Cerebellar nuclear complex (tissue), 1 donor: ENCODE data around the gene CWC27.

Experiments
- DNase-seq, 2 experiments: peaks; one replicate each; lab custom pipeline; 2025; lab: John Stamatoyannopoulos, UW

CWC27 gene

DNA sequence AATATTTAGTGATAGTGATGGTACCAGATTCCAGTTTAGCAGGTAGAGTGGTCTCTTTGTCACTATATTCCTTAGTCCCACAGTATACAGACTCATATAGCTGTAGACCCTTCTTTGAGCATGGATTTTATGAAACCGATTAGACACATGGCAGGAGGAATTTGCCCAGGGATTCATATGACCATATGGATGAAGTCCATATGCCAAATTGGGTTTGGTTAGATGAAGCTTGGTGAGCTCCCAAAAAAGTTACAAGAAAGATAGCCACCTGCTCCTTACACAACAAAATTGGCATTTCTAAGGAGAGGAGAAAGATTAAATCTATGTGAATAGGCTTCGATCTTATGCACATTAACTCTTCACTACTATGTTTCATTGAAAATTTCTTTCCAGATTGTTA lies 211.4 kb downstream of the CWC27 start:
- DNase-seq = no peak

DNA sequence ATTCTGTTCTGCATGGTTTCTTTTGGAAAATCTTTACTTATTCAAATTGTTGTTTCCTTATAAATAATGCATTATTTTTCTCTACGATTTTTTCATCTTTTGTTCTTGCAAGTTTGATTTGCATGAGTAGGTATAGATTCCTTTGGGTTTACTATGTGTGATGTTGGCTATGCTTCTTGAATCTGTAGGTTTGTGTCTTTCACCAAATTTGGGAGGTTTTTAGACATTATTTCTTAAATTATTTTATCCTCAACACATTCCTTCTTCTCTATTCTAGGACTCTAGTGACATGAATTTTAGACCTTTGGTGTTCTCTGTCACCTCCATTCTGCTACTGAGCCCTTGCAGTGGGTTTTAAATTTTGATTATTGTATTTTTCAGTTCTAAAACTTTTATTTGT lies 219.0 kb downstream of the CWC27 start:
- no peak for DNase-seq

DNA sequence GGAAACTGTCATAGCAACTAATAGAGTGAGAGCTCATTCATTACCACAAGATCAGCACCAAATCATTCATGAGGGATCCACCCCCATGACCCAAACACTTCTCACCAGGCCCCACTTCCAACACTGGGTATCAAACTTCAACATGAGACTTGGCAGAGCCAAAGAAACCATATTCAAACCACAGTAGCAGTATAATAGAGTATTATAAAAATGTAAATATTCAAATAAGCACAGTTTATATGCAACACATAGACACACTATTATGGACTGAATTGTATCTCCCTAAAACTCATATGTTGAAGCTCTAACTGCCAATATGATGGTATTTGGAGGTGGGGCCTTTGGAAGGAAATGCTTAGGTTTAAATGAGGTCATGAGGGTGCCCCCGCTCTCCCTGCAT lies 240.5 kb downstream of the CWC27 start:
- no peak for DNase-seq

DNA sequence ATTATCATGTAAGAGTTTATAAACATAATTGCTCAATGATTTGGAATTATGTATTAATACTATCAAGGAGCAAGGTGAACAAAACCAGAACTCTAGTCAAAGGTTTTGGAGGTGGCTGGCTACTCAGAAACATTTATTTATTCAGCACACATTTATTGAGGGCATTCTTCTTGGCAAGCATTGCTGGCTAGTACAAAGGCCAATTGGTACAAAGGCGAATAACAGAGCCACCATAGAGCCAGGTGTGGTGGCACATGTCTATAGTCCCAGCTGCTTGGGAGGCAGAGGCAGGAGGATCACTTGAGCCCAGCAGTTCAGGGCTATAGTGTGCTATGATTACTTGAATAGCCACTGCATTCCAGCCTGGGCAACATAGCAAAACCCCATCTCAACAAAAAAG lies 242.1 kb downstream of the CWC27 start:
- no peak for DNase-seq

DNA sequence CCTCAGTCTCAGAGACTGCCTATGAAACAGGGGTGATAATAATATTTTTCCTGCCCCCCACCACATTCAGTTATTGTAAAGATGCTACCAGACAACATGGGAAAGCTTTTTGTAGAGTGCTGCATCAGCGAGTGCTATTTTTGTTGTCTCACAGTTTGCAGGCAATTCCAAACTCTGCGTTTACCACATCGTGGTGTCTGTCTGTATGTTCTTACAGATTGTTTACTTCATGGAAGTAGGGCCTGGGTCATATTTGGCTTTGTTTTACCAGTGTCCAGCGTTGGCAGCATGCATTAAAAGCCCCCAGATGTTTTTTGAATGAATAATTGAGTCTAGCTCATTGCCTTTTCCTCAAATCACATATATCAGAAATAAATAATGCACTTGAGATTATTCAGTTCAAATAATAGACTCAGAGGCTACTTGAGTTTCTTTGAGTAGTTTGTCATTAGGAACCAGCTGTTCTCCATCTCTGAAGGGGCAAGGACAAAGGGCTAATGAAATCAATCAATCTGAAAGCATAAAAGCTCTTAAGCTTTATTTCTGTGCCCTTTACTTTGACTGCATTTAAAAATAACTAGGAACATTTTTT lies 243.7 kb downstream of the CWC27 start:
- DNase-seq = no peak

DNA sequence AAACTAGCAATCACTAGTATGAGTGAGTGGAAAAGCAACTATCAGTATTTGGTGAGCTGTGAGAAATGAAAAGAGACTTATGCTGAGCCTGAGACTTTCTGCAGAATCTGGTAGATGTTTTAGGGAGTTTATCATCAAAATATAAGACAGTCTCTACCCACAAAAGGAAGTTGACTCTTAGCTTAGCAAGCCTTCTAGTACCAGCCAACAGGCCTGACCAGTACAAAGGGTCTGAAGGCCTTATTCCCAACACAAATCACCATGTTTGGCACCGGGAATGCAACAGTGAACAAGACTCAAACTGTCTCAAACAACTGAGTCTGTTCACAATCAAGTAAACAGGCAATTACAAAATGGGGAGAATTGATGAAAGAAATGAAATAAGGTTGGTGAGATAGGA lies 244.4 kb downstream of the CWC27 start:
- no peak for DNase-seq

DNA sequence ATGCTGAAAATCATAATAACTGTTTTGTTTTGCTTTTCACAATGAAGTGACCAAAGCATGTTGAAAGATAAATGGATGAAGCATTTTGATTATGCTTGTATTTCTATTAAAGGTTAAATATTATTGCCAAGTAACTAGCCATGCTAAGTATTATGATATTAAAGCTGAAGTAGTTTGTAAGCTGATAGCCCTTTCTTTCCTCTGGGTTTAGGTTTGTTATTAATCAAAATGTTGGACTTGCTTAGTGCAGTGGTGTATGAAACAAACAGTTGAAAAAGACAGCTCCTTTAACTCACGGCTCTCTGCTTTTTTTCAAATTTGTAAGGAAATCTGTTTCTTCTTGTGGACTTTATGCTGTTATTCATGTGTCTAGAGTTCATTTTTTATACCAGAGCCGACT lies 246.0 kb downstream of the CWC27 start:
- DNase-seq = no peak

DNA sequence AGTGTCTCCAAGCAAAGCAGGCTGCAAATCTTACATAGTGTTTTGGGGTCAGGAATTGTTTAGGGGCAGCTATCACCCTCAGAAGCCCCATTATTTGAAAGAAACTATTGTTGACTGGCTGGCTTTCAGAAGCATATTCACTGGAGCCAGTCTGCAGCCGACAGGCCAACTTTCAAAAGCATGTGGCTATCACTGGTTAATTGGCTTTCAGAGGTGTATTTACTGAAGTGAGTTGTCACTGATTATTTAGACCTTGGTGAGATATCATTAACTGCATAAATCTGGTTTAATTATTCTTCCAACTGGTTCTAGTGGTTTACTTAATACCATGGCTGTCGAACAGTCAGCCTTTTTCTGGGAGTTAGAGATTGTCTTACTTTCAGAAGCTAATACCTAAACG lies 247.0 kb downstream of the CWC27 start:
- DNase-seq = no peak

DNA sequence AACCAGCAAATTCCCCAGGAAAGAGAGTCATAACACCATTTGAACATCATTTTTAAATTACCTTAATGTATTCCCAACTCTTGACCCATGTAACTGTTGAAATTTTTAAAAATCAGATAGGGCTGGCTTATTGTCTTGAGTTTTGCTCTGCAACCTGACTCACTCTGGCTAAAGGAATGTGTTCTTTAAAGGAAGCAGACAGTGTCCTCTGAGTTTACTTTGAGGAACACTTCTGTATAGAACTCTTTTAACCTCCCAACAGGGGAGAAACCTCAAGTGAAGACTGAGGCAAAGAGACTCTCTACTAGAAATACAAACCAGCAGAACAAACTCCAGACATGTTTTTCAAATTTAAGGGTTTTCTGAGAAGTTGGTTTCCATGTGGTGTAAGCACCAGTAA lies 248.9 kb downstream of the CWC27 start:
- no peak for DNase-seq

DNA sequence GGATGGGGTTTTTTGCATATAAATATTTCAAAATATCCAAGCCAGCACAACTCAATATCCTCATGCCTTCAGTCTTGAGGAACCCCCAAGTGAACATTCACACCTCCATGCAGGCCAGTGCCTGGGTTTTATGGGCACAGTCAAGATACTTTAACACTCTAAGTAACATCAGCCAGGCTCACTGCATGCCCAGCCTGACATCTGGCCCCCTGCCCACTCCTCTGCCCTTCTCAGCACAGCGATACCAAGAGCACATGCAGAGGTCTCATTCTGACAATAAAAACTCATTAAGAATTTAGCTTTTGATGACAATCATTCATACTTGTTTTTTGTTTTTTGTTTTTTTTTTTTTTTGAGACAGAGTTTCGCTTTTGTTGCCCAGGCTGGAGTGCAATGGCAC lies 250.0 kb downstream of the CWC27 start:
- no peak for DNase-seq

DNA sequence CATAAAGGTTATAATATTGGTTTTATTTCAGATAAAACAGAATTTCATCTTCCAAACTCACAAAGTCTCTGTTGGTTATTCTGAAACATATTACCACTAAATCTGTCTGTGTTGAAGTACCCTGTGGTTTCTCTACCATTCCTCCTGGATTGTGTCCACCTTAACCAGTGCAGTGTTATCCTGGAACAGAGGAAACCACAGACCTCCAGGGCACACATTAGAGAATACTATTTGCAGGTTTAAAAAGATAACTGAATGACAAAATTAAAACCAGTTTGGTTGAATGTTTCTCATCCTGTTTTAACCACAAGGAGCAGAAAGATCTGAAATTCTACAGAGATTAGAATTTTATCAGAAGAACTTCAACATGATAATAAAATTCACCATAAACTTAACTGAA lies 251.8 kb downstream of the CWC27 start:
- no peak for DNase-seq

DNA sequence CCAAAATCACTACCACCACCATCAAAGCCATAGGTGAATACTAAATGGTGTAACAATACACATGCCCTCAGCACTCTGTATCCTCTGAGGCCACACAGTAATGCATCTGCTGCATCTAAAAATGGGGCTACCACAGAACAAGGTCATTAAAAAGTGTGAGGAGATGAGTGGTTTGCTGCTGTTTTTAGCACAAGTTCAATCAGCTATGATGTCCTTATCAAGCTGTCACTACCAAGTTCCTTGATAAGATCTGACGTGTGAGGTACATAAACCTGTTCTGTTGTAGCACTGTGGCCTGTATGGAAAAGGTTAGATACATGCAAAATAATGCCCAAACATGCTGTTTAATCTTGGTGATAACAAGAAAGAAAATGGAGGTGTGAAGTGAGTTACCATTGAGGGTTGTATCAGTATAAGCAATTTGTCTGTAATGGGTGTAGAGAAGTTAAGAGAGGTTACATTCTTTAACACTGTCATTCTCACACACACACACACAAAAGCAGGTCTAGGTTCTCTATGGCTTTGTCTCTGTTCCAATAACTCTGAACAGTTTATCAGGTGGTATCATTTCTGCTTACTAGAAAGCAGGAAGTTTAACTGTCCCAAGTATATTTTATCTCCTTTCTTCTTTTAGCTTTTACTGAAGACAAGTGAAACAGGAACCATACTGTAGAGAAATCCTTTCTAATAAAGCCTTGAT lies 252.9 kb downstream of the CWC27 start:
- no peak for DNase-seq

DNA sequence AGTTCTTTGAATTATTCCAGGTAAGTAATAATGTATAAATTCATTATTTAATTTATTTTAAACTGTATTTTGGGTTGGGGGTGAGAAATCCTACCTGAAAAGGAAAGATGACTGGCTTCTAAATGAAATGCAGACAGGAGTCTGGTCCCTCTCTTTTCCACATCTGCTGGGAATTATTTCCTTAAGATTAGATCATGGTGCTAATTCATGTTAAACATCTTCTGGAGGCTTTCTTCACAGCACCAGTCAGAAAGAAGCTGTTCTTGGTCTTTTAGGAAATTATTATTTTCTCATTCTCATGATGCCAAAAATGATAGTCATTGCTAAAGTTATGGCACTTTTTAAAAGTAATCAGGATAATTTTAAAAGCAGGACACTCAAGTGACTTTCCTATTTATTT lies 254.2 kb downstream of the CWC27 start:
- DNase-seq = no peak

DNA sequence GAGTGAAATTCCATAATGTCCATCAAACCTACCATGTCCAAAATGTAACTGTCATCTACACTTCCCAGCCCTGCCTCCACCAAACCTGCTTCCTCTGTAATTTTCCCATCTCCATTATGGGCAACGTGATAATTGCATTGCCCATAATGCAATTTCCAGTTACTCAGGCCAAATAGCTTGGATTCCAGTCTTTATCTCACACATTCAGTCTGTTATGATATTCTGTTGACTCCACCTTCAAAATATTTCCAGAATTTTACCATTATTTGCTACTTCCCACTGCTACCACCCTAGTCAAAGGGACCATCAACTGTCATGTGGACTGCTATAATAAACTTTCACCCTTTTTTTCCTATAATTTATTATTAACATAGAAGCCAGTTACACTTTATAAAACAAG lies 256.0 kb downstream of the CWC27 start:
- no peak for DNase-seq

DNA sequence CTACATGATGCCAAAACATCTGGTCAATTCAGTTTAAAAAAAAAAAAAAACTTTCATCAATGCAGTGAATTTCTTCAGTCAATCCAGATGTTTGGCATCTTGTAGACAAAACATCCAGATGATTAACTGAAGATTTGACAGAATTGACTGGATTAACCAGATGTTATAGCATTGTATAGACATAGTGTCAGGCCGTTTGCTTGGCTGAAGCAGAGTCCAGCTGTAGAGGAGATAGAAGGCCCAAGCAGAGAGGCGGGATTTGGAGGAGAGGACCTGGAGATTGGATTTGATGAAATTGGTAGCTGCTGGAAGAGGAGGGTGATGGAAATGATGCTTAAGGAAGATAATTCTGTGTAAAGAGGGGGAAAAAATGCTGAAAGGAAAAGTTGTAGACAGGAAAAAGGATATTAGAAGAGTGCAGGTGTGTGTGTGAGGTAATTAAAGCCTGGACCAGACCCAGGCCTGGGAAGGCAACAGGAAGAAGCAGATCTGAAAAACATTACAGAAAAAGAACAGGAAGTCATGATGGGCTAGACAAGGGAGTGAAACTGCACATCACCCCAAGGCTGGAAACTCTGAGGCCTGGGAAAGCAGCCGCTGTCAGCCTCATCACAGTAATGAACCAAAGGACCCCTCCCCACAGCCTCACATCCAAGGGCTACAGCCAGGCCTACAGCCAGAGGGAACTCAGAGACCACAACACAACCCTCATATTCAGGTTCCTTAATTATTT lies 258.3 kb downstream of the CWC27 start:
- no peak for DNase-seq

DNA sequence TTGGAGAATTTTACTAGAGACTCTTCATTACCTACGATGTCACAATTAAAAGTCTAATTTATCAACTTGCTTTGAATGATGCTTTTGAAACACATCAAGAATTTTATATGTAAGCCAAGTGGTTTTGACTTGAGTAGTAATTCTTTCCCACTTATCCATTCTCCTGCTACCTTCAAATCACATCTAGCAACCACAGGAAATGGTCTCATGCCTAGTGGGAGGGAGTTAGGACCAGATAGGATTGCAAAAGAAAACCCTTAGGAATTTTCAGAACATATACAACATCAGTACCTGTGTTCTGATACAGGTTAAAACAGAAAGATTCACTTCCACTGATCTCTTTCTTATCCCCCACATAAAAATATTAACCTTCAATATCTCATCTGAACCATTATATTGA lies 260.4 kb downstream of the CWC27 start:
- no peak for DNase-seq

DNA sequence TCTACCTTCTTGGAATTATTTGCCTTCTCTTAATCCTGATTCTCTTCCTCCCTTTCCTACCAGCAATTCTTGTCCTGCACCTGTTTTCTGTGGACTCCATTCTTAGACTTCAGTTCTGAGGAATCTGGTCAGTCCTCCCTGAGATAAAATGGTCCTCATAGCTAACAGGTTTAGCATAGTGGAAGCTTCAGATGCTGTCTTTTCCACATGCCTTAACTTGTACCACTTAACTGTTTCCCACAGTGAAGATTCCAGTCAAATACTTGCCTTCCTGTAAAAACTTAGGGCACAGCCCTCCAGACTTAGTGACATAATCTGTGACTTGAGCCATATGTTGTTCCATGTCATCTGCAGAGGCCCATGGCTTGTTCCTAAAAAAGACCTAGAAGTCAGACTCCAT lies 261.3 kb downstream of the CWC27 start:
- no peak for DNase-seq

DNA sequence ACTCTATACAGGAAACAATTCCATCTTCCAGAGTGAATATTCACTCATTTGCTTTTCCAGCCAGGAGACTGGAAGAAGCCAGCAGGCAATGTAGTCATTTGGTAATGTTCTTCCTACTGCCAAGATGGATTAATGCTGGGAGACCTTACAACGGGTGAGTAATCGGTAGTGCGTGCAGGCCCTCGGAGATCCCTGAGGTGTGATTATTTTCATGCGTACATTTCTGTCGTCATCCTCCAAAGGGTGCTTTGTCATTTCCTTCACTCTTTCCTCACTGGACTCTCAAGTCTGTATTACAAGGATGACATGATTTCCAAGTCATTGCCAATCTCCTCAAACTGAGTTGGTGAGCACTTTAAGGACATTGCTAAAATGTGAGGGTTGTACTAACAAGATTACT lies 263.5 kb downstream of the CWC27 start:
- no peak for DNase-seq

DNA sequence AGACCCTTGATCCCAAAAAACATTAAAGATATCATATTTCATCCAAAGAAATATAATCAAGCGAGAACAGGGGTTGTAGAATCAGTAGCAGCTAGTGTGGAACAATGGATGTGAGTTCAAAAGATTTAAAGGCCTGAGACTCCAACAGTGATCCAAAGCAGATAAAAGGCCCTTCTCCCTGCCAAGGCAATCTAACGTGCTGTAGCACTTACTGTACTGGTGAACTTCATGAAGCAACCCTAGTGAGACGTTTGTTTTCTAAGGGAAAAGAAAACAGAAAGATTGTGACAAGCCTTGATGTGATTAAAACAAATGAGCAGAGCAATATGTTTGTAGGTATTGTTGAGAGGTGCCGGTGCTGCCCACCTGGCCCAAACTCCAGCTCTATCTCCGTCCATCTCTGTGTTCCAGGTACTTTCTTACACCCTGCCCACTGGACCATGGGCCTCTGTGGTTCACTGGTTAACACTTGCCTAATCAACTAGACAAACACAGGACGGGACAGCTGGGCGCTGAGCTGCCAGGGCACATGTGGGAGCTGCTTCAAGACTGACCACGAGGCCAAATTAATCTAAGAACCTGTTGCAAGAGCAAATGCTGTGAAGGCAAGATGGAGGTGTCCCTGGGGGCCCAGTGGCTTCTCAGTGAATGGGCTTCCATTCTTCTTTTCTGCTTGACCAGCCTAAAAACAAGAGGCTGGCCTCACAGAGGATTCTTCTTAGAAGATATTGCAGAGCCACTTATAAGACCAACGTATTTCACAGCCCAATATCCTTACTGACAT lies 265.5 kb downstream of the CWC27 start:
- no peak for DNase-seq

DNA sequence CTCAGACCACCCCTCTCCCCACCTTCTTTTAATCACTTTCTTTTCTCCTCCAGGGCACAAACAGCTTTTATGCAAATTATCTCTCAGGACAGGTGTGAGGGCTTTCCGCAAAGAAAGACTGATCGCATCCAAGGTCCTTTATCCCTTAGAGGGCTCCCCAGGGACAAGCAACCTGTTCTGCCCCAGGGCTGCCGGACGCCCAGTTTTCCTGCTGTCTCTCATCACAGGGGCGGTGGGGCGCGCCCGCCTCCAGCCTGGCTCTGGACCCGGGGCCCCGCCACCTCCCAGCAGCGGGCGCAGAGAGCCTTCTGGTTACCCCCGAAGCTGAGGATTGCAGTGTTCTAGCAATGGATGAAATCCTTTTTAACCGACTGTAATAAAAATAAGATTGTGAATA lies 266.1 kb downstream of the CWC27 start:
- DNase-seq = no peak

DNA sequence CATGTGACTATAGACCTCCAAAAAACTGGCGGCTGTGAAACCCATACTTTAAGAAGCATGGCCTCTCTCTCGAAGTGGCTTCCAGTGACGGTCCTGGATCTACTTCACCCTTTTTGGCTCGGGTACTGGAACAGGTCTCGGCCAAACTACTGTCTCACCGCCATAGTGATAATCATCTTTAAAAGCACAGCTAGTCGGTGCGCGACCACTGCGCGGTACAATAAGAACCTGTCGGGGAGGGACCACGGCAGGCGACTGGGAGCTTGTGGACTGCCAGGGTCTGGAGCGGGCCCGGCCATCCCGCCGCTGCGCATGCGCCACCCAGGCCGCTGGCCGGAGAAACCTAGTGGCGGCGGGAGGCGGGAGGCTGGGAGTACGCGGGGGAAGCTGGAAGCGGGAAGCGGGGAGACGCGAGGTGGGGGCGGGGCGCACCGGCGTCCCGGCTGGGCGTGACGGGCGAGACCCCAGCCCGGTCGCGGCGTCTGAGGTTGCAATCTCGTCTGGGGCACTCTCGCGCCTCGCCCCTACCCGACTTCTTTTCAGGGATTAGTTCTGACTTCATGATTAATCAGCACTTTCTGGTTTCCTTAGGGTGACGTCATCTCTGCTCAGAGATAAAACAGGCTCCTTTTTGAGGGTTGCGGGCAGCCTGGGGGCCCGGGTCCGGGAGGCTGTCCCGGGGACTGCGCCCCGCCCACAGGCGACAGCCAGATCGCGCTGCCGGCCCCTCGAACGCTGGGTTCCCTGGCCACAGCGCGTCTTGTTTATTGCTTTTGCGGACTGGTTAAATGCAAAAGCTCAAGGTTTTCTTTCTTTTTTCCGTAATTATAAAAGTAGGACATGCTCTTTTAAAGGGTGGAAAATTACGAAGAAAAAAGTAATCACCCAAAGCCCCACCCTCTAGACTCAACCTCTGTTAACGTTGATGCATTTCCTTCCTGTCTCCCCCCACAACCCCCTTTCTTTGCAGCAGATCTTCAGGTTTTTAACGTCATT lies 266.8 kb downstream of the CWC27 start:
- DNase-seq = peak; percentile 29 to 67
